Loucy (cell line): ENCODE measurements around the gene RFX3.

Source experiments
- EZH2phosphoT487 ChIP-seq: fragments of 200-600 bp; IDR thresholded peaks from 2 replicates; pipeline ENCODE4 v1.6.1; 2018; ENCODE audit warnings: antibody characterized with exemption, mild to moderate bottlenecking, moderate library complexity, borderline replicate concordance
- TF ChIP-seq, protein P1 (sequence below): fragments of 200-600 bp; sonication (generic); conservative IDR thresholded peaks from 2 replicates; pipeline ENCODE4 v1.5.1; 2014; ENCODE audit warnings: mild to moderate bottlenecking, antibody characterized with exemption, low read length

- TF ChIP-seq, protein P1, sequence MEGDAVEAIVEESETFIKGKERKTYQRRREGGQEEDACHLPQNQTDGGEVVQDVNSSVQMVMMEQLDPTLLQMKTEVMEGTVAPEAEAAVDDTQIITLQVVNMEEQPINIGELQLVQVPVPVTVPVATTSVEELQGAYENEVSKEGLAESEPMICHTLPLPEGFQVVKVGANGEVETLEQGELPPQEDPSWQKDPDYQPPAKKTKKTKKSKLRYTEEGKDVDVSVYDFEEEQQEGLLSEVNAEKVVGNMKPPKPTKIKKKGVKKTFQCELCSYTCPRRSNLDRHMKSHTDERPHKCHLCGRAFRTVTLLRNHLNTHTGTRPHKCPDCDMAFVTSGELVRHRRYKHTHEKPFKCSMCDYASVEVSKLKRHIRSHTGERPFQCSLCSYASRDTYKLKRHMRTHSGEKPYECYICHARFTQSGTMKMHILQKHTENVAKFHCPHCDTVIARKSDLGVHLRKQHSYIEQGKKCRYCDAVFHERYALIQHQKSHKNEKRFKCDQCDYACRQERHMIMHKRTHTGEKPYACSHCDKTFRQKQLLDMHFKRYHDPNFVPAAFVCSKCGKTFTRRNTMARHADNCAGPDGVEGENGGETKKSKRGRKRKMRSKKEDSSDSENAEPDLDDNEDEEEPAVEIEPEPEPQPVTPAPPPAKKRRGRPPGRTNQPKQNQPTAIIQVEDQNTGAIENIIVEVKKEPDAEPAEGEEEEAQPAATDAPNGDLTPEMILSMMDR = no peak
- TF ChIP-seq EZH2phosphoT487 = no peak
Measured at GRCh38 chr9:3246241-3246640, 279.6 kb downstream of the RFX3 start.
